NCI-H1417 treated with DMSO at 0.1 percent for 48 hours (cell line): Measurements from ENCODE around the gene KLHL17.

ENCODE experiments used
- DNase-seq: peaks from one replicate; lab custom pipeline; 2025; lab: John Stamatoyannopoulos, UW

KLHL17 gene

GRCh38 chr1:952603-953002 is 7.8 kb upstream of the KLHL17 start:
- no peak for DNase-seq

GRCh38 chr1:953524-954320 is 6.7 kb upstream of the KLHL17 start:
- no peak for DNase-seq

- no peak for DNase-seq
These were observed 5.5 kb upstream of the KLHL17 start for GRCh38 chr1:954927-955326.

- no peak for DNase-seq
These were observed 4.9 kb upstream of the KLHL17 start for GRCh38 chr1:955474-955873.

- no peak for DNase-seq
These were observed 3.7 kb upstream of the KLHL17 start for GRCh38 chr1:956636-957035.

GRCh38 chr1:958823-959730 is 1.3 kb upstream of the KLHL17 start, which contains the start of gene NOC2L:
Gene NOC2L (minus strand): TSS chr1:959256. CDS start chr1:959240, 16 bp downstream.
- no peak for DNase-seq

GRCh38 chr1:959731-960362 is 537 bp upstream of the KLHL17 start:
- no peak for DNase-seq

- no peak for DNase-seq
These were observed 817 bp downstream of the KLHL17 start for GRCh38 chr1:961132-961669.

GRCh38 chr1:962381-963300 is 2.3 kb downstream of the KLHL17 start:
- DNase-seq, result no peak

GRCh38 chr1:963301-963651 is 2.9 kb downstream of the KLHL17 start:
- no peak for DNase-seq

GRCh38 chr1:963746-964525 is 3.6 kb downstream of the KLHL17 start:
- DNase-seq, result no peak

- DNase-seq, result no peak
These were observed 4.5 kb downstream of the KLHL17 start for GRCh38 chr1:964691-965525.

- DNase-seq, result no peak
These were observed 5.2 kb downstream of the KLHL17 start for GRCh38 chr1:965526-966134.

GRCh38 chr1:966135-966703 is 5.8 kb downstream of the KLHL17 start, which contains the start of gene PLEKHN1:
Gene PLEKHN1 (plus strand): TSS chr1:966482. CDS start chr1:966532, 50 bp downstream.
- DNase-seq, result no peak

GRCh38 chr1:966704-967300 is 6.4 kb downstream of the KLHL17 start:
- DNase-seq, result no peak

GRCh38 chr1:967466-968343 is 7.3 kb downstream of the KLHL17 start:
- no peak for DNase-seq

GRCh38 chr1:969260-969855 is 9.0 kb downstream of the KLHL17 start:
- DNase-seq, result no peak
